Right lobe of liver (tissue), 6 donors: ENCODE measurements around the gene DIO3. TPM values are rescaled to one million over a fixed set of nuclear protein-coding genes. Genes with fewer than 3 reads are reported as not detected.

Source experiments
- ATAC-seq, 4 donors: fragments of 200-7000 bp; cut with Tn5 transposase; one replicate each; pipeline ENCODE4 v1.9.1; 2020; ENCODE audit warnings: mild to moderate bottlenecking in 4 of 4, moderate library complexity in 4 of 4
- DNase-seq, 3 donors: peaks; one replicate each; pipeline ENCODE4 v3.0.0-alpha.2; 2020
- H3K27ac ChIP-seq, 3 donors: fragments of 200-600 bp; one replicate each; pipeline ENCODE4 v1.8.0; 2022
- H3K27me3 ChIP-seq, 2 donors: fragments of 200-600 bp; one replicate each; pipeline ENCODE4 v1.8.0; 2022
- H3K36me3 ChIP-seq, 4 donors: fragments of 200-600 bp; sonication (generic) in 1 of 4; one replicate each; pipeline versions ENCODE4 v1.5.1 to v1.8.0; 2017 to 2022; ENCODE audit warnings: control low read depth in 1 of 4
- H3K4me1 ChIP-seq, 4 donors: fragments of 200-600 bp; sonication (generic) in 1 of 4; one replicate each; pipeline versions ENCODE4 v1.5.1 to v1.8.0; 2017 to 2022; ENCODE audit warnings: control low read depth in 1 of 4
- H3K4me3 ChIP-seq, 3 donors: fragments of 200-600 bp; one replicate each; pipeline ENCODE4 v1.8.0; 2022
- H3K9me3 ChIP-seq, 4 donors: fragments of 200-600 bp; sonication (generic) in 1 of 4; one replicate each; pipeline versions ENCODE4 v1.5.1 to v1.8.0; 2017 to 2022; ENCODE audit warnings: control low read depth in 1 of 4
- CTCF ChIP-seq, 4 donors: fragments of 200-600 bp in 3 of 4; fragments of 450-650 bp in 1 of 4; IDR thresholded peaks; one replicate each; pipeline versions ENCODE4 v1.5.1 to v1.8.0; 2016 to 2022; ENCODE audit warnings: antibody characterized with exemption in 4 of 4, mild to moderate bottlenecking in 2 of 4
- POLR2A ChIP-seq: fragments of 450-650 bp; IDR thresholded peaks from one replicate; pipeline ENCODE4 v1.6.1; 2017; ENCODE audit warnings: antibody characterized with exemption, mild to moderate bottlenecking
- WGBS: methylation state at CpG from one replicate; pipeline ENCODE4 v1.1.6; 2018; ENCODE audit warnings: low coverage, low lambda C conversion rate; ENCODE audit not compliant: insufficient coverage; ENCODE audit errors: missing lambda C conversion rate; 5-methylcytosine and 5-hydroxymethylcytosine counted together
- intact Hi-C, 2 donors: fragments of 100-400 bp; cut with DNase I; formaldehyde crosslinking; loops; one replicate each; pipeline versions ENCODE4 v1.11.2 to v1.14.1; 2022
- total RNA-seq, 6 experiments: library from RNA; depleted of rRNA in 2 of 6; stranded (reverse); fragments of >200 nt in 2 of 6; fragmentation: NEBNext Ultra II Directional in 3 of 6; extraction: Animal tissue kit (Norgen Biotek cat#: 25700) in 3 of 6; gene quantifications; one replicate each; pipeline versions ENCODE4 v1.1.0 to v1.2.4, GENCODE V29; 2016 to 2023
- donor health status: DM: no; HTN: yes; CAD: no.
- donor health status: DM: no; HTN: no; CAD: no.
- donor health status: DM: no; HTN: no; CAD: no.
- donor health status: DM: no; HTN: yes; CAD: no.
- donor health status: DM: no; HTN: yes; CAD: no.

DIO3 gene
- total RNA-seq, 6 experiments from 2014 or later: 0.39 to 6.4 TPM; not detected in 4

GRCh38 chr14:101559250-101559623 lies 2.1 kb upstream of the DIO3 start:
- peaks cover 0 to 7% (median 0%) of the 10 kb centered on the region in 4 donors for H3K9me3 ChIP-seq
- H3K36me3 ChIP-seq: no peaks in the 10 kb centered on the region
- ATAC-seq (no peak), DNase-seq (no peak)
- peak overlapping the region in 1 of 3 donors; percentile 40 for H3K27ac ChIP-seq
- TF ChIP-seq CTCF (IDR thresholded peaks at IDR 0.05): no peak
- no peak for TF ChIP-seq POLR2A
- intact Hi-C loops: loop anchor here in 1 of 2 donors (10.0 kb wide), 1 partner anchor 154 kb away; no protein-coding TSS in a partner anchor
- peaks cover 0 to 9% of the 10 kb centered on the region in 2 donors for H3K27me3 ChIP-seq
- WGBS: no CpG with 5 or more reads among the region's 9 CpGs
- H3K4me1 ChIP-seq: peaks cover 0 to 4% (median 0%) of the 10 kb centered on the region in 4 donors
- peak overlapping the region; percentile 32 to 56 (median 42) for H3K4me3 ChIP-seq

- intact Hi-C loops: loop anchor here in 1 of 2 donors (10.0 kb wide), 1 partner anchor 155 kb away; no protein-coding TSS in a partner anchor
- ATAC-seq: peak; percentile 66 to 79 (median 76)
- H3K27ac ChIP-seq: peak overlapping the region in 1 of 3 donors; percentile 40
These were observed 1.4 kb upstream of the DIO3 start for GRCh38 chr14:101559624-101560533.

GRCh38 chr14:101560534-101561113 lies 671 bp upstream of the DIO3 start:
- no peak overlapping the region for H3K27ac ChIP-seq
- no peak overlapping the region for H3K4me3 ChIP-seq
- DNase-seq (peak in 1 of 3 donors; percentile 31), ATAC-seq (no peak)
- peaks cover 0 to 5% (median 0%) of the 10 kb centered on the region in 4 donors for H3K4me1 ChIP-seq
- 0% methylated on average over 5 of the region's 106 CpGs for WGBS
- no peaks in the 10 kb centered on the region for H3K36me3 ChIP-seq
- H3K9me3 ChIP-seq: peaks cover 0 to 7% (median 0%) of the 10 kb centered on the region in 4 donors
- TF ChIP-seq CTCF (IDR thresholded peaks at IDR 0.05): no peak
- TF ChIP-seq POLR2A: no peak
- intact Hi-C loops: no loop called here
- peaks cover 0 to 20% of the 10 kb centered on the region in 2 donors for H3K27me3 ChIP-seq

More at GRCh38 chr14:101559624-101560533, 1.4 kb upstream of the DIO3 start:
- peak overlapping the region; percentile 32 to 56 (median 42) for H3K4me3 ChIP-seq
- H3K4me1 ChIP-seq: peaks cover 0 to 7% (median 0%) of the 10 kb centered on the region in 4 donors
- TF ChIP-seq POLR2A (no peak), CTCF (IDR thresholded peaks at IDR 0.05) (peak in 3 of 4 donors; percentile 8 to 52 (median 31))
- H3K27me3 ChIP-seq: peaks cover 0 to 13% of the 10 kb centered on the region in 2 donors
- 8% methylated on average over 15 of the region's 113 CpGs for WGBS
- H3K9me3 ChIP-seq: peaks cover 0 to 7% (median 0%) of the 10 kb centered on the region in 4 donors
- H3K36me3 ChIP-seq: no peaks in the 10 kb centered on the region
- peak in 2 of 3 donors; percentile 59 to 65 for DNase-seq

- H3K4me1 ChIP-seq: peaks cover 0 to 5% (median 0%) of the 10 kb centered on the region in 4 donors
- peaks cover 0 to 7% (median 0%) of the 10 kb centered on the region in 4 donors for H3K9me3 ChIP-seq
- H3K27me3 ChIP-seq: peaks cover 0 to 26% of the 10 kb centered on the region in 2 donors
- 46% methylated on average over 16 of the region's 51 CpGs for WGBS
- peak in 1 of 3 donors; percentile 38 for DNase-seq
- no peaks in the 10 kb centered on the region for H3K36me3 ChIP-seq
- H3K27ac ChIP-seq: no peak overlapping the region
- no peak overlapping the region for H3K4me3 ChIP-seq
- ATAC-seq: no peak
- TF ChIP-seq CTCF (IDR thresholded peaks at IDR 0.05) (no peak), POLR2A (no peak)
- intact Hi-C loops: no loop called here
These were observed 699 bp downstream of the DIO3 start for GRCh38 chr14:101561897-101562490.
